ENCODE data around the gene NFE2L2.
"Not testable (repeated sequence)": the region's sequence is repeated elsewhere in the genome, so short reads cannot be mapped to it uniquely, and the experiment has no call there.

Gene NFE2L2

GRCh38 chr2:177243476-177243875 lies 21.1 kb downstream of the NFE2L2 start:
- no peak for TF ChIP-seq GATA1 (IDR thresholded peaks at IDR 0.05; ENCODE audit: low read depth, low read length)
- no peak for TF ChIP-seq POLR2A (IDR thresholded peaks at IDR 0.05; ENCODE audit: low read length)
- DNase-seq, result no peak

- no peak for DNase-seq
- TF ChIP-seq GATA1 (IDR thresholded peaks at IDR 0.05; ENCODE audit: low read depth, low read length), result no peak
- no peak for TF ChIP-seq POLR2A (IDR thresholded peaks at IDR 0.05; ENCODE audit: low read length)
Measured at GRCh38 chr2:177243073-177243472, 21.5 kb downstream of the NFE2L2 start.

GRCh38 chr2:177242121-177242987 lies 22.2 kb downstream of the NFE2L2 start:
- TF ChIP-seq GATA1 (IDR thresholded peaks at IDR 0.05; ENCODE audit: low read depth, low read length) (no peak), POLR2A (IDR thresholded peaks at IDR 0.05; ENCODE audit: low read length) (no peak)
- DNase-seq, result no peak

- no peak for DNase-seq
- no peak for TF ChIP-seq GATA1 (IDR thresholded peaks at IDR 0.05; ENCODE audit: low read depth, low read length)
- no peak for TF ChIP-seq POLR2A (IDR thresholded peaks at IDR 0.05; ENCODE audit: low read length)
Measured at GRCh38 chr2:177241711-177242120, 22.8 kb downstream of the NFE2L2 start.

GRCh38 chr2:177239932-177240630 lies 24.4 kb downstream of the NFE2L2 start:
- no peak for DNase-seq
- no peak for TF ChIP-seq GATA1 (IDR thresholded peaks at IDR 0.05; ENCODE audit: low read depth, low read length)

GRCh38 chr2:177239053-177239452 lies 25.5 kb downstream of the NFE2L2 start:
- TF ChIP-seq POLR2A (IDR thresholded peaks at IDR 0.05; ENCODE audit: low read length), result no peak
- TF ChIP-seq GATA1 (IDR thresholded peaks at IDR 0.05; ENCODE audit: low read depth, low read length), result no peak
- DNase-seq, result no peak

GRCh38 chr2:177237932-177238331 lies 26.6 kb downstream of the NFE2L2 start:
- no peak for TF ChIP-seq POLR2A (IDR thresholded peaks at IDR 0.05; ENCODE audit: low read length)
- no peak for TF ChIP-seq GATA1 (IDR thresholded peaks at IDR 0.05; ENCODE audit: low read depth, low read length)
- no peak for DNase-seq

DNA sequence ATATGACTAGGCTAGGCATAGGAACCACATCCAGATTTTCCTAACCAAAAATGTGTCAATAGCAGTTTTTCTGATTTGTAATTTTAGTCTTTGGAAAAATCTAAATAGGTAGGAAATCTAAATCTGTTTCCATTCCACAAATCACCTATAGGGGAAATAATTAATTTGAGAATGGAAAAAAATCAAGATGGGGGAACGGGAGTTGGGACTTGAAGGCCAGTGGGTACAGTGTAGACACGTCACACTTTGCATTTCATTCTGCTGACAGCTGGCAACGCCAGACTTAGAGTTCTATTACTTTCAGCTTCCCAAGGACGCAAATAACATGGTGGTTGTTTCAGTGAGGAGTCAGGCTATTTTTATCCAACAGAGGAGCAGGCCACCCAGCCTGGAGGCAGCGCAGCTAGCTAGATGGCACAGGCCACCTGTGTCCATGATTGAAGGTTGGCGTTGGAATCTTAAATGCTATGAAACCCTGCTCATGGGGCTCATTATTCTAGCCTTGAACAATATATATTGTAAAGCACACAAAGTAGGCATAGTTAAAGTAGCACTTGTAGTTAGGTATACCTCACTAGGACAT lies 28.6 kb downstream of the NFE2L2 start:
- no peak for DNase-seq
- no peak for TF ChIP-seq GATA1 (IDR thresholded peaks at IDR 0.05; ENCODE audit: low read depth, low read length)
- no peak for TF ChIP-seq POLR2A (IDR thresholded peaks at IDR 0.05; ENCODE audit: low read length)

- no peak for TF ChIP-seq POLR2A (IDR thresholded peaks at IDR 0.05; ENCODE audit: low read length)
- TF ChIP-seq GATA1 (IDR thresholded peaks at IDR 0.05; ENCODE audit: low read depth, low read length), result no peak
- DNase-seq, result no peak
Measured at GRCh38 chr2:177234267-177234666, 30.3 kb downstream of the NFE2L2 start.

GRCh38 chr2:177232098-177232704 lies 32.3 kb downstream of the NFE2L2 start:
- DNase-seq, result no peak
- no peak for TF ChIP-seq POLR2A (IDR thresholded peaks at IDR 0.05; ENCODE audit: low read length)
- TF ChIP-seq GATA1 (IDR thresholded peaks at IDR 0.05; ENCODE audit: low read depth, low read length), result no peak

GRCh38 chr2:177231270-177231669 lies 33.3 kb downstream of the NFE2L2 start:
- DNase-seq, result no peak
- no peak for TF ChIP-seq POLR2A (IDR thresholded peaks at IDR 0.05; ENCODE audit: low read length)
- no peak for TF ChIP-seq GATA1 (IDR thresholded peaks at IDR 0.05; ENCODE audit: low read depth, low read length)

- no peak for DNase-seq
- TF ChIP-seq POLR2A (IDR thresholded peaks at IDR 0.05; ENCODE audit: low read length), result no peak
- TF ChIP-seq GATA1 (IDR thresholded peaks at IDR 0.05; ENCODE audit: low read depth, low read length), result no peak
Measured at GRCh38 chr2:177229442-177230242, 34.9 kb downstream of the NFE2L2 start.

DNA sequence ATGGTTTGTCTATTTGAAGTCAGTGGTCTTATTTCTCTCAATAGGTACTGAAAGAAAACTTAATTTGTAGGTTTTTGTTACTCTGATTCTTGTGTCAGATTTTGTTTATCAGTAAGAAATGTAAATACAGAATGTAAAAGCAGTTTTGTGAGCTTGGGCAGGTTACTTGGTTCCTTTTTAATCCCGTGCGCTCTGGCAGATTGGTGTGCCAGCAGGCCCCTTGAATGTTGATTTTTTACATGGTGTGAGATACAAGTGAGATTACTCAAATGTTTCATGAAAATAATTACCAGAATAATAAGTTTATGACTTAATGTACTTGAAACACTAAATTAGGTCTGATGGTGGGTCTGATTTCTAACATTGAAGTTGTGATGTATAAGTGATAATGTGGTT lies 38.6 kb downstream of the NFE2L2 start:
- no peak for DNase-seq
- no peak for TF ChIP-seq GATA1 (IDR thresholded peaks at IDR 0.05; ENCODE audit: low read depth, low read length)
- TF ChIP-seq POLR2A (IDR thresholded peaks at IDR 0.05; ENCODE audit: low read length), result no peak

GRCh38 chr2:177223436-177223835 lies 41.1 kb downstream of the NFE2L2 start:
- not testable (repeated sequence) for DNase-seq

All from erythroblast (primary cell).